HG03520 (cell line): ENCODE results near the gene NACC2.

Experiments used
- ATAC-seq: cut with Tn5 transposase; IDR thresholded peaks from one replicate; pipeline ENCODE4 v1.9.1; 2021; ENCODE audit warnings: mild to moderate bottlenecking, moderate library complexity; ENCODE audit not compliant: unreplicated experiment

NACC2 gene

DNA sequence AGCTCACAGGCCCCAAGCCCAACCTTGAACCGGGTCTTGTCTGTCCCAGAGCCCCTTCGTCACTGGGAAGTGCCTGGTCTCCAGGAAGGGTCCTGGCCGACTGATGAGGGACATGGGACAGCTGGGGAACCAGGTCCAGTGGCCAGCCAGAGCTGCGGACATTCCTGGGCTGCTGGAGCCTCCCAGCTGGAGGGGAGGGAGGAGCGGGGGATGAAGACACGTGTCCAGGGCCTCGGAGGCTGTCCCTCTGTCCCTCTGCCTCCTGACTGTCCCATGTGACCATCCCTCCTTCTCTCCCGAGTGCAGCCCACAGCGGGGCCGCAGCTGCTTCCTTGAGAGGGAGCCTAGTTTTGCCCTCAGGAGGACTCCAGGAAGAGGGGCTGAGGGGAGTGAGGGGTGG, 92.2 kb downstream of the NACC2 start:
- ATAC-seq: no peak

DNA sequence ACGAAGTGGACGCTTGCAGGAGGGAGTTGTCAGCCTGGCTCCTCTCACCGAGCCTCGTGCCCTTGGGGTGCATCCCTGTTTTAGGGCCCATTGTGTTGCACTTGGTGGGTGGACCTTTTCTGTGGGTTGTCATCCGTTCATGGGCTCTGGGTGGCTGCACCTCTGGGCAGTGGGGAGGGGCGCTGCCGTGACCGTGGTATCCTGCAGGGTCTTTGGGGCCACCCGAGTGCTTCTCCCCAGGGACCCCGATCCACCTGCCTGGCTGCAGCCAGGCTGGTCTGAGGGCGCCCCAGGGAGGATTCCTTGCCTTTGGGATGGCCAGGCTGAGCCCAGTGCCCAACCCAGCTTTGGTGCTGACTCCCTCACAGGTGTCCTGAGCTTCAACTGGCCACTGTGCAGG, 92.9 kb downstream of the NACC2 start:
- ATAC-seq: no peak

DNA sequence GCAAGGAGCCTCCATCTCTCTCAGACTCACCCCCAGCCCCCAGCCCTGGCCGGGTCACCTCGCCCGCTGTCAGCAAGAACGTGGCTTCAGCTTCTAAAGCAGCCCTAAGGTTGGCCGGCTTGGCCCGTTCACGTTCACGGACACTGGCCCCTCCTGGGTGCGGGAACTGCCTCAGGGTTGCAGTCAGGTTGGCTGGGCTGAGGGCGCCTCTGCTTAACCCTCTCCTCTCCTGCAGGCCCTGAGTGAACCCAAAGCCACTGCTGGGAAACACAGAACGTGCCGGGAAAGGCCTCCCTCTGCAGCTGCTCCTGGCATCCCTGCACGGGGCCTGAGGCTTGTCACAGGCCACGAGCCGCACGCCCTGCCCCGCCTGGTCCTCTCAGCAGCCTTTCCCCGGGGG, 93.9 kb downstream of the NACC2 start:
- ATAC-seq: no peak

DNA sequence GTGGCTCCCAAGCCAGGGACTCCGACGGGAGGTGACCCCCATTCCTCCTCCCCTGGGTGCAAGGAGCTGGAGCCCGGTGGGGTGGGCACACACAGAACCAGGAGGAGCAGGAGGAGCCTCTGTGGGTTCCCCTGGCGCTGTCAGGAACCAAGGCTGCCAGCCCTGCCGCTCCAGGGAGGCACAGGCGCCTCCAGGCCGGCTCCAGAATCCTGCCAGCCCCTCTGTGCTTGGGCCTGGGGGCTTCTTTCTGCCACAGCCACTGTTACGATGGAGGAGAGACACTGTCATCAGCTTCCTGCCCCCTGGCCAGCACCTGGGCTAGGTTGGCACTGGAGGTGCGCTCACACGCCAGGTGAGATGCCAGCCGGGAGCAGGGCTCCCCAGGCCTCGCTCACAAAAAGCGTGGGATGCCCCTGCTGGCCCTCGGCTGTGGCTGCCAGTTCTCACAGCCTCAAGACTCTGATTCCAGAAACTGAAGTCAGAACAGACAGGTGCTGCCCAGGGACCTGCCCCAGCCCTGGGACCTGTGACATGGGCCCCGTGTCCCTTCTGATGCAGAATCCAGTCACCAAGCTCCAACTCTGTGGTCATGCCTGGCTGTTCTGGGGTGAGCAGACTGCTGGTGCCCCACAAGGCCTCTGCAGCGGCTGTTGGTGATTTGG, 96.5 kb downstream of the NACC2 start:
- ATAC-seq: no peak

DNA sequence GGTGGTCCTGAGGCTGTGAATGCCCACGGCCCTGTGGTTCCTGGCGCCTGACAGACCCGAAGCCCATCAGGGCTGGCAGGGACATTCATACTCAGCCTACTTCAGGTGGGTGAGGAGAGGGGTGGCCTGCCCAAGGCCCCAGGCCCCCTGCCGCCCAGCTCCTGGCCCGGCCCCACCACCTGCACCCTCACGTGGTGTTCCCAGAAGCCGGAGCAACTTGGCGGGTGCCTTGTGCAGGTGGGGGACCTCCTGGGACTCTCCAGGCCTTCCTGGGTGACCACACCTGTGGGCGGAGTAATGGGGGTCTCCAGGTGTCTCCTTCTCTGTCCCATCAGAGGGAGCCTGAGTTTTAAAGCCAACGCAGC, 97.1 kb downstream of the NACC2 start:
- no peak for ATAC-seq

DNA sequence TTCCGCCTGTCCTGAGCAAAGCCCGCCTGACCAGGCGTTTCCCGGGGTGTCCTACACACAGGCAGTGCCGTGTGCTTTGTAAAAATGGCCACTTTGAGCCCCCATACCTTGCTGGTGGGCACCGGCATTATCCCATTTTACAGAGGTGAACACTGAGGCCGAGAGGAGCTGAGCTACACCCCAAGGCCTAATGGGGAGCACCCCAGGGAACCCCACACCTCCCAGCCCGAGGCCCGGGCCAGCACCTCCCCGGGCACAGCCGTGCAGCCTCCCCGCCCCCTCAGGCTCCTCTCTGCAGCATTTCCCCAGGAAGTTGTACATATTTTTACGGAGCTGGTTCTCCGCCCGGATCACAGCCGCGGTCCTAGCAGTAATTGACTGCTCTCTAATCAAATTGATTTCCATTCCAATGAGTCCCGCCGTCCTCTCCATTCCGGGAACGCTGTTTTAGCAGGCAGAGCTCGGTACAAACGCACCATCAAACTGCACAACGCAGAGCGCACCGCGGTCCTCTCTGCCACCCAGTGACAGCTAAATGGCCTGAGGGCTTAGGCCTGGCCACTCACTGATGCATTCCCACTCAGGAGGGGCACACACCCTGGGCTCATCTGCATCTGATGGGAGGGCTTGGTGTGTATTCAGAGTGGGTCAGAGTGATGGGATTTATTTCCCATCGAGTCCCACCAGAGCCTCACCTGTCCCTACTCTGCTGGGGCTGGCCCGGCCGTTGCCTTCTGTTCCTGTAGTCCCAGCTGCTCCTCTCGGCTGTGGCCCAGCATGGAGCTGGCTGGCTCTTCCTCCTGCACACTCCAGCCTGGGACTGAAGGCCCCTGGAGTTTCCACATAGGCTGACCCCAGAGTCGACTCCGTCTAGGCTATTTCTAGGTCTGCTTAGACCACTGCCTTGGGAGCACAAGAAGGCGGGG, 97.7 kb downstream of the NACC2 start:
- ATAC-seq: no peak

DNA sequence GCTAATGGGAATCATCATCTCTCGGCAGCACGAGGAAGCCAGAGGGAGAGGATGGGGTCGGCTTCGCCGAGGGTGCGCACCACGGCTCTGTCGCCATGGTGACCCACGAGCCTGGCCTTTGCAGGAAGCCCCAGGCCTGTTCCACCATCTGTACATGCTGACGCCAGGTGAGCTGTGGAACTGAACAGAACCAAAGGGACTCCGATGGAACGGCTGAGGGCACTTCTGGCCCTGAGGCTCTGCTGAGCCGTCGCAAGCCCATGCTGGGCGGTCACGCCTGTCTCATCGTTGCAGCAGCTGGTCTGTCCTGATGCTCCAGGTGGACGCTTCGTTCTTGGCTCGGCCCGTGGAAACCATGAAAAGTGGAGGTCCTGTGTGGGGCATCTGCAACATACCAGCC, 99.3 kb downstream of the NACC2 start:
- no peak for ATAC-seq

DNA sequence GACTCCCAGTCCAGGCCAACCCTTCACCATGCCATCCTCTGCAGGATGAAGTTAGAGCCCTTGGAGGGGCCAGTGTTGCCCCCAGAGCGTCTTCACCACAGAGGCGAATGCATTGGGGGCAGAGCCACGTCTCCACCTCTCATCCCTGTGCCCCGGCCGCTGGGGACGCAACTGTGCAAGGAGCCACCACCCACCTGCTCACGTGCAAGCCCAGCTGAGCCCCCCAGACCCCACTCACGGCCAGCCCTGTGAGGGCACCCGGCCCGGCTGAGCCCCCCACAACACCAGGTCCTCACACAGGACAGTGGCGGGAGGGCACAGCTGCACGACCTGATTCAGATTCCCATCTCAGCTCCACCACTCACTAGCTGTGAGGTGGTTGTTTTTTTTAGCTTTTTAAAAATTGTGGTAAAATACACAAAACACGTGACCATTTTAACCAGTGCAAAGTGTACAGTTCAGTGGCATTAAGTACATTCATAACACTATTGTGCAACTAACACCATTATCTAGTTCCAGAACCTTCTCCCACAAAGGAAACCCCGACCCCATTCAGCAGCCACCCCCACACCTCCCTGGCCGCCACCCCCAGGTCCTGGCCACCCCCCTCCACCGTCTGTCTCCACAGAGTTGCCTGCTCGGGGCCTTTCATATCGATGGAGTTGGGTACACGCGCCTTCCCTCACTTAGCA, 100.4 kb downstream of the NACC2 start:
- ATAC-seq: no peak

DNA sequence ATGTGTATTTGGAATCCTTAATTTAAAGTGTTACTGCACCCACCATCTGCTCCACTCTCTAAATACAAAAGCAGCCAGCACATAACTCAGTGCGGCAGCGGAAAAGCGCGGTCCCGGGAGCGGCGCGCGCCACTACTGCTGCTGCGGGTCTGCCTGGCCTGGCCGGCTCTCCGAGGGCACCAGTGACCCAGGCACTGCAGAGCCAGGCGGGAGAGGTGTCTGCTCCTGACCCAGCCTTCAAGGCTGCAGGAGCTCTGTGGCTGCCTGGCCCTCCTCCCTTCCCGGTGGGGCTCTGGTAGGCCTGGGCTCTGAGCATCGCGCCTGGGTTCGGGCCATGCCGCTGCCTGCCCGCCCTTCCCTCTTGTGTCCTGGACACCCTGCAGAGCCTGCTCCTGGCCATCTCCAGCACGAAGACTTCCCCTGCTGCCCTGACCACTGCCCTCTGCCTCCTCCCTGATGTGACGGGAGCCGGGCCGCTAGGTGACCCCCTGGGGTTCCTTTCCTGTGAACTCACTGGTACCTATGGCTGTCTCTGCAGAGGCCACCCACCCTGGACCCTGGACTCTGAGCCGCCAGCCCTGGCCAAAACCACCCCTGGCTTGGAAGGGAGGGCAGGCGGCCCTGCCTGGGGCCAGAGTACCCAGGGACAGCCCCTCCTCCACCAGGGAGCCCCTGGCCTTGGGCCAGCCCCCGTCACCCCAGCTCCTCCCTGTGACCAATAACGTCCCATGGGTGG, 101.2 kb downstream of the NACC2 start:
- no peak for ATAC-seq

DNA sequence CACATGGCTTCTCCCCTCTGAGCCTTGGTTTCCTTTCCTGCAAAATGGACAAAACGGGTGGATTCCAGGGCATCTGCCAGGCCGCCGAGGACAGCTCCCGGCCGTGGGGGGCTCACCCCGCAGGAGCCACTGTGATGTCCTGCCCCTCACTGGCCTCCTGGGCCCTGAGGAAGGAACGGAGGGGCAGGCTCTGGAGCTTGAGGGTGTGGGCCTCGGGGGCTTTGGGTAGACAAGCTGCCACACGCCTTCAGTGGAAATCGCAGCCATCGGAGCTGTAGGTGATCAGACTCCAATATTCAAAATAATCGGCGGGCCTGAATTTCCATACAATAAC, 101.7 kb downstream of the NACC2 start:
- ATAC-seq: no peak

DNA sequence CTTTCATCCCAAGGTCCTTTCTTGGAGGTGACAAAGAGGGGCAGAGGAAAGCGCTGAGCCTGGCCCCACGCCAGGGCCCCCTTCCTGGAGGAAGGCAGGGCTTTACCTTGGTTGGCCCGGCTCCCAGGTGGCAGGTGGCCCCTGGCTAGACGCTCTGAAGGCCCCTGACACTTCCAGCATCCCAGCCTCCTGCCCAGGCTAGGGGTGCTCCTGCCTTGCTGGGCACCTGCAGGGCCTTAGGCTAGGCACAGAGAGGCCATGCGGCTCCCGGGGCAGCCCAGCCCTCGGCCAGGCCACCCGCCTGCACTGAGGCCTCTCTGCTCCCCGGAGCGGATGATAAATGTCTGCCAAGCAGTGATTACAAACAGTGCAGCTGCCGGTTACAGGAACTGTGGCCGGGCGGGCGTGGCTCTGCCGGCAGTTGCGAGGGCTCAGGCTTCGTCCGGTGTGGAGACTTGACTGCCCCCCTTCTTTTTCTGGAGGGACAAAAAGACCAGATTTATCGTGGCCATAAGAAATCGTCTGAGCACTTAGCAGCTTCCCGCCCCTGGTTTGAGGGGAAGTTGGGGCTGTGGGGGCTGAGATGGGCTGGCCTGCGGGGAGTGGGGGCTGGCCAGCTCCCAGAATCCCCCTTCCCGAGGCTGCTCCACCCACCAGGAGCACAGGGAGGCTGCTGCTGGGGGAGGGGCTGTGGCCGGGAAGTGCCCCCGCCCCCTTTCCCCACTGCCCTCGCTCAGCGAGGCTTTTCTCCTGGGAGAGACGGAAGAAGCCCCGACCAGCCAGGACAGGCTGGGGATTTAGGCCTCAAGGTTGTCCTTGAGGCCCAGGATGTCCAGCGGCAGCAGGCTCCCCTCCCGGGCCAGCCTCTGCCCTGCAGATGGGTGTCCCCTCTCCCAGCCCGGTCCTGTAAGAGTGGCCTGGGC, 102.3 kb downstream of the NACC2 start:
- no peak for ATAC-seq

DNA sequence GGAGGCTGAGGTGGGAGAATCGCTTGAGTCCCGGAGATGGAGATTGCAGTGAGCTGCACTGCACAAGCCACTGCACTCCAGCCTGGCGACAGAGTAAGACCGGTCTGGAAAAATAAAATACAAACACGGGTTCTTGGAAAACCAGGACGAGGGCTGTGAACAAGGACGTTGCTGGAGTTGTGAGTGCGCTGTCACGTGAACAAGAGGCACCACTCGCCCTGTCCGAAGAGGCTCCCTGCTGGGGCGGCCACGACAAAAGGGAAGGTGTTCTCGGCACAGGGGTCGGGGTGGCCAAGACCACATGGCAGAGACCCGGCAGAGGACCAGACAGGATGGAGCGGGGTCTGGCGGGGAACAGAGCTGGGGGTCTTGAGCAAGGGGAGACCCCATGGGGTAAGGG, 103.3 kb downstream of the NACC2 start:
- ATAC-seq: no peak

DNA sequence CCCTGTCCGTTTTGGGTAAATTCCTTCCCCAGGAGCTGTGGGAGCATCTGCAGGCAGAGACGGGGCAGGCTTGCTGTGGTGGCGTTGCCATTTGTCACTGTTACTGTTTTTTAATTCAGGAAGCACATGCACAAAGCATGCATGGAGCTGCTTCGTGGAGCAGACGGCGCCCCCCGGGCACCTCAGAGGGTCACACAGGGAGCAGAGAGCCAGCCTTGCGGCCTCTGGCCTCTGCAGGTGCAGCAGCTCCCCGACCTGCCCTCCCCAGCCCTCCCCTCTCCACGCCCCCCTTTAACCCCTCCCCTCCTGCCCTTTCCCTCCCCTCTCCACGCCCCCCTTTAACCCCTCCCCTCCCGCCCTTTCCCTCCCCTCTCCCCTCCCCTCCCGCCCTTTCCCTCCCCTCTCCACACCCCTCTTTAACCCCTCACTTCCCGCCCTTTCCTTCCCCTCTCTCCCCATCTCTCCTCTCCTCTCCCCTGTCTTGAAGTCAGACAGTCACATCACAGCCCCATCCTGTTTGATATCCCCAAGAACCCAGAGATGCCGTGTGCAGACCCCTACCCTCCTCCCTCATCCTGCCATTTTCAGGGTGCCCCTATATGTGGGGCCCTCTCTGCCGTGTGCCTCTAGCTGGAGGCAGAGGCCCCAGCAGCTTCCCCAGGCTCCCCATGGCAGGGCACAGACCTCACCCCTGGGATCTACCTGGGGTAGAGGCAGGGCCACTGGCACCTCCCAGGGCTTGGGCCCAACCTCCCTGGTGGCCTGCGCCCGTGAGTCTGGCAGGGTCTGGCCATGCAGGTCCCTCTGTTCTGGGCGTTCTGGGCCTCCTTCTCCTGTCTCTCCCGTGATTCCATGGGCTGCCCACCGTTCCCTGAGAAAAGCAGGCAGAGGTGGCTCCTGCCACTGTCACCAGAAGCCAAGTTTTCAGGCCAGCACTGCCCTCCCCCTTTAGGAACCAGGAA, 104.3 kb downstream of the NACC2 start:
- no peak for ATAC-seq

DNA sequence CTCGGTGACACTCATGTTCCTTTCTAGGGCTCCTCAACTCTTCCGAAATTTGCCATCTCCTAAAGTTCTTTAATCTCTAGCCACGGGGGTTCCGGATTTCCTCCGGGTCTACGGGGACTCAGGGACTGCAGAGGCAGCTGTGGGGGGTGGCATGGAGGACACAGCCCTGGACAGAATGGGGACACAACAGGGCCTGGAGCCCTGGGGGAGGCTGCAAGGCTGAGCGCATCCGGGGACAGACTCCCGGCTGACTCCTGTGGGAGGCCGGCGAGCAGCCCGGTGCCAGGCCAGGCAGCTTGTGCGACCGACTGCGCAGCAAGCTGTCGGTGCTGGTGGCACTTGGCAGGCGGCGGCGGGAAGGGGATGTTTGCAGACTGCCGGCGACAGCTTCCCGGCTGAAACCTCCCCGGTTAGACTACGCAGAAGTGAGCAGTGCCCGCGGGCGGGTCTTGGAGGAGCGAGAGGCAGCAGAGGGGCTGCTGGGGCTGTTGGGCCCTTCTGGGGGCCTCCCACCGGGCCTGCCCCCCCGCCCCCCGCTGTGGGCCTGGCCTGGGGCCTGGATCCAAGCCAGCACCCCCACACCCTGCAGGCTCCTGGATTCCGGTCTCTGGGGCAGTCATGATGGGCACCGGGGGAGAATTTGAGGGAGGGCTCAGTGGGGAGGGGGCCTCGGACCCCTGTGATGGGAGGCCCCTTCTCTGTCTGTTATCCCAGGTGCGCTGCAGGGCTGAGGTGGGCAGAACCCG, 105.2 kb downstream of the NACC2 start:
- no peak for ATAC-seq

DNA sequence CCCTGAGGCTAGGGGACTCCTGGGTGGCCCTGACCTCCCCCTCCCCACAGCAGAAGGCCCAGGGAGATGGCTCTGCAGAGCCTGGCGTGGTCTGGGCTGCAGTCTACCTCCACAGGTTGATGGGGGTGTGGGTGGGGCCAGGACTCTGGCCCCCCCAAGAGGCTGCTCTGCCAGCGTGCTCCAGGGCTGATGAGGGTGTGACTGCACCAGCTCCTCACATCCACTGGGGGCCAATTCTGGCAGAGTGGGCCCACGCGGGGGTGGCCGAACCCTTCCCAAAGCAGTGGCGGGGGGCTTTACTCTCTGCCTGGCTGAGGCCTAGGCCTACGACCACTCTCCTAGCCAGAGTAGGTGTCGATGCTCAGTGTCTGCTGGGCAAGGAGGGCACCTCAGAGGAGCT, 105.9 kb downstream of the NACC2 start:
- no peak for ATAC-seq

DNA sequence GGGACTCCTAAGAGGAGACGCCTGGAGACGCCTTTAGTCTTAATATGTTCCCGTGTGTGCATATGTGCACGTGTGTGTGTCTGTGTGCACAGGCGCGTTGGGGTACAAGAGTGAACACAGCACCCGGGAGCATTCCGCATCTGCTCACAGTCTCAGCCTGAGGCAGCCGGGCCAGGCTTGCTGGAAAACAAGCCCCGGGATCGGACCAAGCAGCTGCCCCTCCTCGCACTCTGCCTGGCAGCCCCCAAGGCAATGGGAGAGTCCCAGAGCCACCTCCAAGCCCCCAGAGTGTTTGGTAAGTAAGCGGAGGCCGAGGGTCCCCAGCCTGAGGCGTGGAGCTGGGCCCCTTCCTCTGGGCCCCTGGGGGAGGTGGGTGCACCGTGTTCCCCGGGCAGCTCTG, 106.6 kb downstream of the NACC2 start:
- no peak for ATAC-seq

DNA sequence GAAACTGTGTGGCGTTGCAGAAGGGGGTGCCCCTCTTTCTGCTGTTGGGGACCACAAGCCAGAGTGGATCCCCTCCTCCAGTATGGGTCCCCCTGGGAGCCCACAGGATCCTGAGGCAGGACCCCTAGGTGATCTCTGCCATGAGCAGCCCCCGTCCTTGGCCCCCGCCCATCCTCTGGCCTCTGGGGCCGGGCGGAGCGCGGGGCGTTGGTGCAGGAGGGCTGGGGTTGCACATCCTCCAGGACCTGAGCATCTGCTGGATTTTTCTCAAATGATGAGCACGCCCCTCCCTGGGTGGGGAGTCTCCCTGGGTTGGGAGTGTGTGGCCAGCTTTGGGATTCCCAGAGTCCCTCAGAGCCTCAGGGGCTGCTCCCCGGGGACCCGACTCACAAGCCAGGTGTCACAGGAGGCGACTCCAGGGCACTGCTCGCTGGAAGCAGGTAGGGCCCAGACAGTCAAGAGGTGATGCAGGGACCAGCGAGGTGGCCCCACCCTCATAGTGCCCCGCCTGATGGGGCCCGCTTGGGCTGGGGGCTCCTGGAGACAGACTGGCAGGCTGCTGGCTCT, 107.2 kb downstream of the NACC2 start:
- no peak for ATAC-seq

DNA sequence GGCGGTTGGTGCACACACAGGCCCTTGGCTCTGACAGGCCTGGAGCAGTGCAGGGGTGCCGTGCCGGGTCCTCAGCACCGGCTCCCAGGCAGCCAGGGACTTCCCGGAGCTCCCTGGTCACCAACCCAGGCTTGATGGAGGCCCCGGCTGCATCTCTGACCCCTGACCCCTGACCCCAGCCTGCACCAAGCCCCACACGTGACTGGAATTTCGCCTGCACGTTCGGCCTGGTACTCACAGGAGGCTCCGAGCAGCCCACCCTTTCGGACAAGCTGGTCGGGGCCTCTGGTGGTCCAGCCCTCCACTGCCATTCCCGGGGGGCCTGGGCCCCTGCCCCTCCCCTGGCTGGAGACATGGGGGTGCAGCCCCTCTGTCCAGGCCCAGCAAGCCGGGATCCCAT, 108.5 kb downstream of the NACC2 start:
- no peak for ATAC-seq
